GM18499 (cell line): ENCODE results near the gene POLE3.
"Not testable (repeated sequence)": the region's sequence is repeated elsewhere in the genome, so short reads cannot be mapped to it uniquely, and the experiment has no call there.

Experiments
- ATAC-seq: cut with Tn5 transposase; IDR thresholded peaks from one replicate; pipeline ENCODE4 v1.9.1; 2021; ENCODE audit warnings: moderate number of reproducible peaks; ENCODE audit not compliant: insufficient read depth, unreplicated experiment

Gene POLE3

GRCh38 chr9:113379829-113380210, 30.7 kb downstream of the POLE3 start:
- ATAC-seq = not testable (repeated sequence)

- ATAC-seq = not testable (repeated sequence)
Measured at GRCh38 chr9:113379094-113379828, 31.2 kb downstream of the POLE3 start.

GRCh38 chr9:113376634-113377567, 33.6 kb downstream of the POLE3 start, which contains the start of gene HDHD3:
HDHD3 (minus strand) TSS chr9:113376986; CDS start chr9:113374354, 2,632 bp downstream.
- ATAC-seq = peak; percentile 50

GRCh38 chr9:113375057-113376023, 35.1 kb downstream of the POLE3 start:
- no peak for ATAC-seq

GRCh38 chr9:113373676-113374392, 36.6 kb downstream of the POLE3 start:
- no peak for ATAC-seq

- ATAC-seq = no peak
Measured at GRCh38 chr9:113373256-113373655, 37.2 kb downstream of the POLE3 start.

- ATAC-seq = no peak
Measured at GRCh38 chr9:113372059-113372458, 38.4 kb downstream of the POLE3 start.

GRCh38 chr9:113370806-113371325, 39.6 kb downstream of the POLE3 start:
- ATAC-seq = no peak

- no peak for ATAC-seq
Measured at GRCh38 chr9:113369855-113370140, 40.7 kb downstream of the POLE3 start.

- no peak for ATAC-seq
Measured at GRCh38 chr9:113368982-113369854, 41.3 kb downstream of the POLE3 start.

- ATAC-seq = no peak
Measured at GRCh38 chr9:113368348-113368981, 42.0 kb downstream of the POLE3 start.

GRCh38 chr9:113365652-113366051, 44.8 kb downstream of the POLE3 start:
- ATAC-seq = not testable (repeated sequence)

GRCh38 chr9:113364951-113365350, 45.5 kb downstream of the POLE3 start:
- no peak for ATAC-seq

GRCh38 chr9:113363336-113363735, 47.1 kb downstream of the POLE3 start:
- no peak for ATAC-seq

GRCh38 chr9:113361304-113362018, 49.0 kb downstream of the POLE3 start:
- ATAC-seq = no peak

- ATAC-seq = no peak
Measured at GRCh38 chr9:113360242-113360842, 50.1 kb downstream of the POLE3 start.

GRCh38 chr9:113359385-113359784, 51.1 kb downstream of the POLE3 start:
- no peak for ATAC-seq
